ENCODE measurements around the gene MTHFSD. TPM values are rescaled to one million over a fixed set of nuclear protein-coding genes. Genes with fewer than 3 reads are reported as not detected.

MTHFSD gene
- total and polyA plus RNA-seq, 2 donors (not counting 3 experiments of a cell fraction or from before 2014, with no cell fraction given) = 16.7 to 21.1 TPM

DNA sequence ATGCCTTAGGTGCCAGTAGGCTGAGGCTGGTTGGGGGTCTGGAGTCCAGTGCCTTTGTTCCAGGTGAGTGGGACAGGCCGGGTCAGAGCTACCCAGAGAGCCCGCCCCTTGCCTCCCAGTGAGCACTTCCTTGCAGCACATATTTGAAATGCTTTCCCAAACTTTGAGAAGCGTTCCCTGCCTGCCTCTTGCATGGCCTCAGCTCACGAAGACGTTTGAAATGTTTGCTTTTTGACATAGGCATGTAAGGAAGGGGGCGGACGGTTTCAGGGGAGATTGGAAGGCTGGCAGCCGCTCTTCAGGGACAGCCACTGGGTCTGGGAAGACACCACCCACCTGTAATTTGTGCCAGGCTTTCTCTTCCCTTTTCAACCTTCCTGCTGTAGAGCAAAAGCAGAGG is 18.2 kb upstream of the MTHFSD start:
- H3K9me3 ChIP-seq (replicated peaks; ENCODE audit: control insufficient read depth, insufficient read depth, low read length) = no peaks in the 10 kb centered on the region
- ChIA-PET CTCF (interaction anchor here (1.1 to 1.5 kb wide), 4 partner anchors 9 to 489 kb away, joined by 3 to 4 read pairs (median 3); no protein-coding TSS in a partner anchor), POLR2A (no interaction called here)
- intact Hi-C loops (cut with micrococcal nuclease) = no loop called here
- TF ChIP-seq MYC (IDR thresholded peaks at IDR 0.05; ENCODE audit: low read depth, low read length) (no peak), FOS (IDR thresholded peaks at IDR 0.05; ENCODE audit: borderline replicate concordance, insufficient read depth, low read length) (no peak), POLR2A (IDR thresholded peaks at IDR 0.05; ENCODE audit: low read depth, low read length) (peak; percentile 61)
- H3K27me3 ChIP-seq (ENCODE audit: control insufficient read depth in 2 of 2, insufficient read depth in 2 of 2, low read length in 2 of 2) = no peaks in the 10 kb centered on the region
- no peaks in the 10 kb centered on the region for H3K9me1 ChIP-seq (replicated peaks; ENCODE audit: control insufficient read depth, extremely low read depth, insufficient read depth, low read length)
- H2AFZ ChIP-seq (ENCODE audit: low read depth, low read length) = no peak overlapping the region
- peak overlapping the region; percentile 76 for H3K4me2 ChIP-seq (ENCODE audit: insufficient read depth, low read length)
- H3K79me2 ChIP-seq (ENCODE audit: control insufficient read depth, insufficient read depth, low read length) = peaks cover 89% of the 10 kb centered on the region
- H3K27ac ChIP-seq (ENCODE audit: insufficient read depth, low read depth, low read length) = peak overlapping the region; percentile 78
- dilution Hi-C loops (cut with MboI; ENCODE audit: extremely low pct_ligation_motif_present, low sequenced_read_pairs) = no loop called here
- no TSS peak for BruUV-seq (replicated peaks)
- H3K36me3 ChIP-seq (ENCODE audit: control insufficient read depth in 2 of 2, extremely low read depth in 1 of 2, insufficient read depth in 2 of 2, low read length in 2 of 2) = peaks cover 5 to 10% of the 10 kb centered on the region in 2 experiments
- no peak overlapping the region for H3K9ac ChIP-seq (replicated peaks; ENCODE audit: extremely low read depth, insufficient read depth, low read length)
- H3K4me3 ChIP-seq (replicated peaks in 1 of 3; ENCODE audit: insufficient read depth in 1 of 3, low read depth in 1 of 3, low read length in 3 of 3) = no peak overlapping the region
- FAIRE-seq (peak; percentile 40), DNase-seq (ENCODE audit: low read depth, low spot score) (no peak)
- no peaks in the 10 kb centered on the region for H4K20me1 ChIP-seq (replicated peaks; ENCODE audit: control insufficient read depth, extremely low read depth, insufficient read depth, low read length)
- peaks cover 56% of the 10 kb centered on the region for H3K4me1 ChIP-seq (ENCODE audit: control insufficient read depth, extremely low read depth, insufficient read depth, low read length)

DNA sequence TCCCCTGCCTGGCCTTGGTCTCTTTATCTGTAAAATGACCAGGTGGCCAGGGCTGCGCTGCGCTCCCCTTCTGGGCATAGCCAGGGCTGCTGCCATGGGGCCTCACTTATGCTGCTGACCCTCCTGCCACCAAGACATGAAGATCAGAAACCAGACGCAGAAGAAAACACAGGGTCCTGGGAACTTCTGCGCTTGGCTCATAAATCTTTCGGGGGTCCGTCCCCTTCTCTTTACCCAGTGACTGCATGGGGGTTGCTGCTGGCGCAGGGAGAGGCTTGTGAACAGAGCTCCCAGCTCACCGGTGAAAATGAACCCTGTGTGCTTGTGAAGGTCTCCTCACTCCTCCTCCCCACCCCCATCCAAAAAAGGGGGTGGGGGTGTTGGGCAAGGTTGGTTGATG is 17.6 kb upstream of the MTHFSD start:
- ChIA-PET CTCF (interaction anchor here (1.1 to 1.5 kb wide), 3 partner anchors 8 to 490 kb away, joined by 3 to 4 read pairs (median 3); no protein-coding TSS in a partner anchor), POLR2A (no interaction called here)
- peak; percentile 24 for FAIRE-seq
- H3K9me3 ChIP-seq (replicated peaks; ENCODE audit: control insufficient read depth, insufficient read depth, low read length) = no peaks in the 10 kb centered on the region
- TF ChIP-seq JUN (IDR thresholded peaks at IDR 0.05; ENCODE audit: borderline replicate concordance, insufficient read depth, insufficient read length, low read depth) (no peak), POLR2A (IDR thresholded peaks at IDR 0.05; ENCODE audit: low read depth, low read length) (no peak), MYC (IDR thresholded peaks at IDR 0.05; ENCODE audit: low read depth, low read length) (no peak), POLR2AphosphoS5 (IDR thresholded peaks at IDR 0.05; ENCODE audit: insufficient read depth, low read depth, low read length) (no peak), EZH2 (IDR thresholded peaks at IDR 0.05; ENCODE audit: borderline replicate concordance, low read depth, low read length, severe bottlenecking) (no peak), GATA2 (IDR thresholded peaks at IDR 0.05; ENCODE audit: insufficient read depth, insufficient read length, low read depth, low read length) (no peak), FOS (IDR thresholded peaks at IDR 0.05; ENCODE audit: borderline replicate concordance, insufficient read depth, low read length) (no peak)
- TF ChIP-seq, protein P1, sequence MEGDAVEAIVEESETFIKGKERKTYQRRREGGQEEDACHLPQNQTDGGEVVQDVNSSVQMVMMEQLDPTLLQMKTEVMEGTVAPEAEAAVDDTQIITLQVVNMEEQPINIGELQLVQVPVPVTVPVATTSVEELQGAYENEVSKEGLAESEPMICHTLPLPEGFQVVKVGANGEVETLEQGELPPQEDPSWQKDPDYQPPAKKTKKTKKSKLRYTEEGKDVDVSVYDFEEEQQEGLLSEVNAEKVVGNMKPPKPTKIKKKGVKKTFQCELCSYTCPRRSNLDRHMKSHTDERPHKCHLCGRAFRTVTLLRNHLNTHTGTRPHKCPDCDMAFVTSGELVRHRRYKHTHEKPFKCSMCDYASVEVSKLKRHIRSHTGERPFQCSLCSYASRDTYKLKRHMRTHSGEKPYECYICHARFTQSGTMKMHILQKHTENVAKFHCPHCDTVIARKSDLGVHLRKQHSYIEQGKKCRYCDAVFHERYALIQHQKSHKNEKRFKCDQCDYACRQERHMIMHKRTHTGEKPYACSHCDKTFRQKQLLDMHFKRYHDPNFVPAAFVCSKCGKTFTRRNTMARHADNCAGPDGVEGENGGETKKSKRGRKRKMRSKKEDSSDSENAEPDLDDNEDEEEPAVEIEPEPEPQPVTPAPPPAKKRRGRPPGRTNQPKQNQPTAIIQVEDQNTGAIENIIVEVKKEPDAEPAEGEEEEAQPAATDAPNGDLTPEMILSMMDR (IDR thresholded peaks at IDR 0.05; ENCODE audit: extremely low read depth in 1 of 2, insufficient read depth in 1 of 2, low read depth in 1 of 2, low read length in 2 of 2) = no peak
- TF ChIP-seq, protein P2, sequence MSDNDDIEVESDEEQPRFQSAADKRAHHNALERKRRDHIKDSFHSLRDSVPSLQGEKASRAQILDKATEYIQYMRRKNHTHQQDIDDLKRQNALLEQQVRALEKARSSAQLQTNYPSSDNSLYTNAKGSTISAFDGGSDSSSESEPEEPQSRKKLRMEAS (IDR thresholded peaks at IDR 0.05; ENCODE audit: insufficient read depth, insufficient read length) = no peak
- peak overlapping the region; percentile 76 for H3K4me2 ChIP-seq (ENCODE audit: insufficient read depth, low read length)
- intact Hi-C loops (cut with micrococcal nuclease) (loop anchor here (1.0 kb wide), 1 partner anchor 169 kb away; no protein-coding TSS in a partner anchor), dilution Hi-C loops (cut with MboI; ENCODE audit: extremely low pct_ligation_motif_present, low sequenced_read_pairs) (no loop called here)
- no peaks in the 10 kb centered on the region for H3K27me3 ChIP-seq (ENCODE audit: control insufficient read depth in 2 of 2, insufficient read depth in 2 of 2, low read length in 2 of 2)
- peak overlapping the region in 1 of 3 experiments; percentile 99 for H3K4me3 ChIP-seq (replicated peaks in 1 of 3; ENCODE audit: insufficient read depth in 1 of 3, low read depth in 1 of 3, low read length in 3 of 3)
- H4K20me1 ChIP-seq (replicated peaks; ENCODE audit: control insufficient read depth, extremely low read depth, insufficient read depth, low read length) = no peaks in the 10 kb centered on the region
- peaks cover 5 to 10% of the 10 kb centered on the region in 2 experiments for H3K36me3 ChIP-seq (ENCODE audit: control insufficient read depth in 2 of 2, extremely low read depth in 1 of 2, insufficient read depth in 2 of 2, low read length in 2 of 2)
- no peaks in the 10 kb centered on the region for H3K9me1 ChIP-seq (replicated peaks; ENCODE audit: control insufficient read depth, extremely low read depth, insufficient read depth, low read length)
- H3K27ac ChIP-seq (ENCODE audit: insufficient read depth, low read depth, low read length) = peak overlapping the region; percentile 78
- H3K4me1 ChIP-seq (ENCODE audit: control insufficient read depth, extremely low read depth, insufficient read depth, low read length) = peaks cover 50% of the 10 kb centered on the region
- no peak overlapping the region for H2AFZ ChIP-seq (ENCODE audit: low read depth, low read length)
- peak overlapping the region; percentile 8 for H3K9ac ChIP-seq (replicated peaks; ENCODE audit: extremely low read depth, insufficient read depth, low read length)
- no TSS peak for BruUV-seq (replicated peaks)
- H3K79me2 ChIP-seq (ENCODE audit: control insufficient read depth, insufficient read depth, low read length) = peaks cover 93% of the 10 kb centered on the region
- DNase-seq (ENCODE audit: low read depth, low spot score) = no peak
